Breast epithelium (tissue), 4 donors: ENCODE data around the gene CDH26. TPM values are rescaled to one million over a fixed set of nuclear protein-coding genes. Genes with fewer than 3 reads are reported as not detected.
A peak's percentile ranks its signal among the peaks of the same experiment; 100 is the strongest.

Experiments used
- DNase-seq, 2 donors: peaks; one replicate each; pipeline ENCODE4 v3.0.0-alpha.2; 2019; ENCODE audit warnings: low spot score in 2 of 2
- H3K27ac ChIP-seq, 2 donors: fragments of 200-600 bp; sonication (generic) in 1 of 2; one replicate each; pipeline ENCODE4 v1.5.1; 2016 to 2019; ENCODE audit warnings: mild to moderate bottlenecking in 1 of 2
- H3K27me3 ChIP-seq, 2 donors: fragments of 200-600 bp; sonication (generic) in 1 of 2; one replicate each; pipeline versions ENCODE4 v1.5.1 to v1.6.0; 2017 to 2019; ENCODE audit warnings: control low read depth in 1 of 2, mild to moderate bottlenecking in 1 of 2
- H3K36me3 ChIP-seq: fragments of 200-600 bp; one replicate; pipeline ENCODE4 v1.5.1; 2019
- H3K4me1 ChIP-seq, 2 donors: fragments of 200-600 bp; sonication (generic); one replicate each; pipeline ENCODE4 v1.5.1; 2016 to 2019; ENCODE audit warnings: control low read depth in 1 of 2
- H3K4me3 ChIP-seq, 3 donors: fragments of 200-600 bp; sonication (generic); 1 replicate in 2 of 3; 2 replicates in 1 of 3; pipeline ENCODE4 v1.5.1; 2016 to 2019; ENCODE audit warnings: mild to moderate bottlenecking in 3 of 3, moderate library complexity in 2 of 3
- H3K9me3 ChIP-seq, 2 donors: fragments of 200-600 bp; sonication (generic) in 1 of 2; one replicate each; pipeline ENCODE4 v1.5.1; 2016 to 2019; ENCODE audit warnings: control low read depth in 1 of 2
- POLR2A ChIP-seq: fragments of 450-650 bp; IDR thresholded peaks from one replicate; pipeline ENCODE4 v1.6.1; 2016; ENCODE audit warnings: antibody characterized with exemption, mild to moderate bottlenecking, moderate library complexity
- POLR2AphosphoS5 ChIP-seq, 3 donors: sonication (generic); formaldehyde crosslinking; IDR thresholded peaks; one replicate each; pipeline ENCODE4 v1.6.1; 2017; ENCODE audit warnings: antibody characterized with exemption in 3 of 3
- intact Hi-C: fragments of 100-400 bp; cut with DNase I; formaldehyde crosslinking; loops from one replicate; pipeline ENCODE4 v1.15.1; 2023; ENCODE audit warnings: low total_unique reads
- total RNA-seq, 3 donors: library from RNA; depleted of rRNA; stranded (reverse); fragments of >200 nt; gene quantifications; one replicate each; pipeline ENCODE4 v1.1.0, GENCODE V29; 2016
- TF ChIP-seq, protein P1 (sequence below), 3 donors: fragments of 450-650 bp; IDR thresholded peaks; one replicate each; pipeline ENCODE4 v1.5.1; 2016 to 2017; ENCODE audit warnings: antibody characterized with exemption in 3 of 3, mild to moderate bottlenecking in 3 of 3, moderate library complexity in 3 of 3

CDH26 gene
- total RNA-seq, 3 donors from 2014 or later, result 1.6 to 3.1 (median 2.1) TPM

DNA sequence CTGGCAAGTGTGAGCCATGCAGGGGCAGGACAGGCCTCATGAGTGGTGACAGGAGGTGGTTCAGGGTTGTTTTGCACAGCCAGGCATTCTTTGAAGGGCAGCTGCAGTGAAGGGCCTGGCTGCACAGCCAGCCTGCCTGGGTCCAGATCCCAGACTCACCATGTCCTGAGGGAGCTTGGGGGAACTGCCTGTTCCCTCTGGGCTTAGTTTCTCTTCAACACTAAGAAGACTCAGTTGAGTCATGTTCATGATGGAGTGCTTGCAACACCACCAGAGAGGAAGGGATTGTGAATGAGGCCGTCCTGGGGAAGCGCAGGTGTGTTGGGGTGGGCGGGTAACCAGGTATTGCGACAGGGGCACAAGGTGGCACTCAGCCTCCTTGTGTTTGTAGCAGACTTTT, 102.4 kb downstream of the CDH26 start:
- Histone ChIP-seq H3K9me3 (no peaks in the 10 kb centered on the region), H3K4me3 (no peak overlapping the region), H3K4me1 (peaks cover 0 to 4% of the 10 kb centered on the region in 2 donors), H3K36me3 (no peaks in the 10 kb centered on the region), H3K27ac (peak overlapping the region in 1 of 2 donors; percentile 3), H3K27me3 (peaks cover 0 to 4% of the 10 kb centered on the region in 2 donors)
- intact Hi-C loops, result loop anchor here (10.0 kb wide), 1 partner anchor 1106 kb away; no protein-coding TSS in a partner anchor
- no peak for TF ChIP-seq POLR2A
- no peak for TF ChIP-seq POLR2AphosphoS5 (IDR thresholded peaks at IDR 0.05)
- TF ChIP-seq, protein P1, sequence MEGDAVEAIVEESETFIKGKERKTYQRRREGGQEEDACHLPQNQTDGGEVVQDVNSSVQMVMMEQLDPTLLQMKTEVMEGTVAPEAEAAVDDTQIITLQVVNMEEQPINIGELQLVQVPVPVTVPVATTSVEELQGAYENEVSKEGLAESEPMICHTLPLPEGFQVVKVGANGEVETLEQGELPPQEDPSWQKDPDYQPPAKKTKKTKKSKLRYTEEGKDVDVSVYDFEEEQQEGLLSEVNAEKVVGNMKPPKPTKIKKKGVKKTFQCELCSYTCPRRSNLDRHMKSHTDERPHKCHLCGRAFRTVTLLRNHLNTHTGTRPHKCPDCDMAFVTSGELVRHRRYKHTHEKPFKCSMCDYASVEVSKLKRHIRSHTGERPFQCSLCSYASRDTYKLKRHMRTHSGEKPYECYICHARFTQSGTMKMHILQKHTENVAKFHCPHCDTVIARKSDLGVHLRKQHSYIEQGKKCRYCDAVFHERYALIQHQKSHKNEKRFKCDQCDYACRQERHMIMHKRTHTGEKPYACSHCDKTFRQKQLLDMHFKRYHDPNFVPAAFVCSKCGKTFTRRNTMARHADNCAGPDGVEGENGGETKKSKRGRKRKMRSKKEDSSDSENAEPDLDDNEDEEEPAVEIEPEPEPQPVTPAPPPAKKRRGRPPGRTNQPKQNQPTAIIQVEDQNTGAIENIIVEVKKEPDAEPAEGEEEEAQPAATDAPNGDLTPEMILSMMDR (IDR thresholded peaks at IDR 0.05), result no peak
- no peak for DNase-seq

DNA sequence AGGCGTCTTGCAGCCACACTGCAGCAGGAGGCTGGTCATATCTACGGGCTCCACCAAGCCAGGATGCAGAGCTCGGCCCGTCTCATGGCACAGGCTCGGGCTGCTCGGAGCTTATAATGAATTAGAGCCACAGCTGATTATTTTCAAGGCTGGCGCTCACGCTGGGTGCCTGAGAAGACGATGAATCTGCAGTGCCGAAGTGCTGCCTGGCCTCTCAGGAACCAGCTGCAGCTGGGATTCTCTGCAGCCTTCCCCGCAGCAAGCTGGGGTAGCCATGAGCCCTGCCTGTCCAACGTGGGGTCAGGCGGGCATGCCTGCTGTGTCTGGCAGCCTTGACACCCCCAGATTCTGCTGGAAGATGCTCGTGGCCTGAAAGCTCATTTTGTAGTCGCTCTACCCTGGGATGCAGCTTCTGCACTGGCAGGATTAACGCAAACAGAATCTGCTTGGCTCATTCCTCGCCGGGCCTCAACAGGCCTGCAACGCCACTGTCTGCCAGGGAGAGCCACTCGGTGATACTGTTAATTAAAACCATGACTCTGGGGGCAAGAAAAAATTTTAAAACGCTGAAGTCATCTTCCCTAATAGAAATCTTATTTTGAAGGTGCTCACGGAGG, 104.3 kb downstream of the CDH26 start:
- intact Hi-C loops, result loop anchor here (10.0 kb wide), 1 partner anchor 1108 kb away; no protein-coding TSS in a partner anchor
- Histone ChIP-seq H3K9me3 (no peaks in the 10 kb centered on the region), H3K27me3 (no peaks in the 10 kb centered on the region), H3K4me3 (peak overlapping the region in 1 of 3 donors; percentile 22), H3K27ac (peak overlapping the region; percentile 53 to 69), H3K36me3 (no peaks in the 10 kb centered on the region), H3K4me1 (peaks cover 0 to 2% of the 10 kb centered on the region in 2 donors)
- TF ChIP-seq POLR2AphosphoS5 (IDR thresholded peaks at IDR 0.05) (no peak), POLR2A (no peak)
- TF ChIP-seq, protein P1 (IDR thresholded peaks at IDR 0.05), result no peak
- DNase-seq, result peak in 1 of 2 donors; percentile 32

DNA sequence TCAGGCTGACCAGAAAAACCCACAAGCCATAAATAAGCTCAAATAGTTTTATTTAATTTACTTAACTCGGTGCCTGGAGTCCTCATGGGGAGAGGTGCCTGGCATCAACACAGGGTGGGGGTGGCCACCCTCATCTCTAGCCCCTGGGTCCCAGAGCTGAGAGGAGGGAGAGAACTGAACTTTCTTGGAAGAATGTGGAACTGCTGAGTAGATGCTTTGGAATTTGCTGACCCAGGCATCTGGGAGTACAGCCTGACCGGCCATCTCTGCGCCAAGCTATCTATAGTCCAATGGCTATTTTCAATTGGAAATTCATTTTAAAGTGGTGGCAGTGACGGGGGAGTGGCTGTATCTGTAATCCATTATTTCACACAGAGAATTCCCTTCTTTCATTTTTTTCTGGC, 104.8 kb downstream of the CDH26 start:
- no peaks in the 10 kb centered on the region for H3K27me3 ChIP-seq
- H3K27ac ChIP-seq, result peak overlapping the region; percentile 53 to 69
- no peaks in the 10 kb centered on the region for H3K36me3 ChIP-seq
- peak overlapping the region in 1 of 3 donors; percentile 3 for H3K4me3 ChIP-seq
- intact Hi-C loops, result loop anchor here (10.0 kb wide), 1 partner anchor 1108 kb away; no protein-coding TSS in a partner anchor
- TF ChIP-seq POLR2AphosphoS5 (IDR thresholded peaks at IDR 0.05), result no peak
- TF ChIP-seq POLR2A, result no peak
- H3K9me3 ChIP-seq, result no peaks in the 10 kb centered on the region
- H3K4me1 ChIP-seq, result no peaks in the 10 kb centered on the region
- peak in 1 of 2 donors; percentile 33 for DNase-seq

DNA sequence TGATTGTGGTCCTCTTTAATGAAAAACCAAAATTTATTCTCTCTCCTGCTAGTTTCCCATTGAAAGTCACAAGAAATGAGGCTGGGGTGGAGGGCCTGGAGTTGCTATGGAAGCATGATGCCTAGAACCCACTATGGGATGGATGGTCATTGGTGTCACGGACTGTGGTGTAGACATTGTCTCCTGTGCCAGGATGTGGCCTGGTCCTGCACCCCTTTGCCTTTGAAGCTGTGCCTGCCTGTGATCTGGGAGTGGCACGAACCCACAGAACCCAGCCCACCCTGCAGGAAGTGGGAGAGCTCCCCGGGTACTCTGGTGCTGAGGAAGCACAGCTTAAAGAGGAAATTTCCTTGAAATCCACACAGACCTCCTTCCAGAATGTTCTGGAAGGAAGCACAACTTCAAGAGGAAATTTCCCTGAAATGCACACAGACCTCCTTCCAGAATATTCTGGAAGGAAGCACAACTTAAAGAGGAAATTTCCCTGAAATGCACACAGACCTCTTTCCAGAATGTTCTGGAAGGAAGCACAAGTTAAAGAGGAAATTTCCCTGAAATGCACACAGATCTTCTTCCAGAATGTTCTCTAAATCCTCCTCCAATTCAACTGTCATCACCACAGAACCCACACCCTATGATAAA, 105.6 kb downstream of the CDH26 start:
- DNase-seq, result no peak
- Histone ChIP-seq H3K27me3 (no peaks in the 10 kb centered on the region), H3K4me1 (no peaks in the 10 kb centered on the region), H3K27ac (peak overlapping the region in 1 of 2 donors; percentile 69), H3K9me3 (no peaks in the 10 kb centered on the region), H3K36me3 (no peaks in the 10 kb centered on the region), H3K4me3 (no peak overlapping the region)
- TF ChIP-seq, protein P1 (IDR thresholded peaks at IDR 0.05), result no peak
- TF ChIP-seq POLR2A, result no peak
- TF ChIP-seq POLR2AphosphoS5 (IDR thresholded peaks at IDR 0.05), result no peak
- intact Hi-C loops, result loop anchor here (10.0 kb wide), 1 partner anchor 1109 kb away; no protein-coding TSS in a partner anchor

Other genes starting within 250 kb of the CDH26 start
- gene SYCP2, start 24.8 kb upstream of the CDH26 start, total RNA-seq, result 10 to 100 TPM in 2 of 3 donors, 1 to 10 TPM in 1; 4.5 to 30.1 (median 12.5) TPM
- gene PPP1R3D, start 18.1 kb upstream of the CDH26 start, total RNA-seq, result 10 to 100 TPM in 1 of 3 donors, 1 to 10 TPM in 2; 8.2 to 11.1 (median 9.5) TPM
- gene FAM217B, start 18.0 kb upstream of the CDH26 start, total RNA-seq, result 10 to 100 TPM in 2 of 3 donors, 1 to 10 TPM in 1; 9.2 to 15.2 (median 13.4) TPM